ENCODE data around the gene APOBEC3G. TPM values are rescaled to one million over a fixed set of nuclear protein-coding genes. Genes with fewer than 3 reads are reported as not detected.

APOBEC3G gene
- total RNA-seq, 5 donors from 2014 or later (not counting 1 experiment from before 2014, with no cell fraction given), result 29.7 to 71.3 (median 62.7) TPM

DNA sequence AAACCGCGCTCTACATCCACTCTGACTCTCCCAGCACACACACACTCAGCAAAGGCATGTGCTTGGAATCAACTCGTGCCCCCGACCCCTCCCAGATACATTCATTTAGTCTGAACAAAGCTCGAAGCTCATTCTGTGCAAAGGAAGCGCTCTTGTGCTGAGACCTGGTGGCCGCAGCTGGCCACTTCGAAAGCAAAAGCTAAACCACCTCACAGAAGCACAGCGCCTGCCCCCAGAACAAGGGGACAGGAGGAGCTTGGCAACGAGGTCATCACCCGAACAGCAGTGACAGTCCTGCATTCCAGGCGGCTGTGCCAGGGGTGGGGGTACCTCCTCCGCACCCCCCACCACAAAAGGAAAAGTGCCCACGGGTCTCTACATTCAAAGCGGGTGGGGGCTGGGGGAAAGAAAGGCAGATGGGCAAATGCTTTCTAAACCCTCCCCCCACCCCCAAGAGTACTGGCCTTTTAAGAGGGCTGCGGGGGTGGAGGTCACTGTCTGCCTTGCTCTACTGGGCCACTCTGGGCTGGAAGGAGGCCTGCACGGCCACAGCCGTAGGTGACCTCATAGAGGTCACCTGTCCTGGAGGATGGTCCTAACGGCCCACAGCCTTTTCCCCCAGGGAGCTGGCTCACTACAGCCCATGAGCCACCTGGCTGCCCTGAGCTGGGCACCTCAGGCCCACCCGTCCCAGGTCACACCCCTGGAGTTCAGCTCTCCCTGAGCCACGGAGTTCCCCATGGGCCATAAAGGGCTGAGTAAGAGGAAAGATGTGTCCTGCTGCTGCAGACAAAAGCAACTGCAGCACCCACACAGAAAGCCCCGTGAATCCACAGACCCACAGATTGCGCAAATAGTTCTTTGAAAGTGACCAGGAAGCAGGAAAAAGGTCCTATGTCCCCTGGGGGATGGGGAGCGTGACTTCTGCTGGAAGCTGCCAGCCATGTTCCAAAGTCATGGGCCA is 54.1 kb downstream of the APOBEC3G start:
- no peaks in the 10 kb centered on the region for H3K9me3 ChIP-seq
- WGBS (ENCODE audit: insufficient coverage), result 83% methylated on average over 13 of the region's 24 CpGs
- H3K27ac ChIP-seq (ENCODE audit: low read length), result no peak overlapping the region
- H3K36me3 Mint-ChIP-seq, result peaks cover 29% of the 10 kb centered on the region
- H3K27ac Mint-ChIP-seq, result no peak overlapping the region
- POLR2A ChIA-PET, result interaction anchor here in 1 of 2 donors (0.6 kb wide), 1 partner anchor 20 kb away, joined by 5 read pairs; no protein-coding TSS in a partner anchor
- H3K36me3 ChIP-seq (ENCODE audit: control insufficient read depth in 2 of 2, extremely low read depth in 1 of 2, insufficient read depth in 1 of 2, low read length in 1 of 2), result peaks cover 2 to 26% of the 10 kb centered on the region in 2 donors
- H3K27me3 ChIP-seq (replicated peaks in 1 of 2; ENCODE audit: control insufficient read depth in 2 of 2, extremely low read depth in 1 of 2, insufficient read depth in 2 of 2, low read length in 1 of 2), result no peaks in the 10 kb centered on the region
- no peak overlapping the region for H3K4me3 Mint-ChIP-seq
- ATAC-seq (replicated peaks in 1 of 4), result no peak
- no peak for DNase-seq
- no peaks in the 10 kb centered on the region for H3K9me3 Mint-ChIP-seq
- CTCF ChIA-PET, result no interaction called here
- H3K4me1 ChIP-seq (ENCODE audit: control insufficient read depth in 1 of 2, extremely low read depth in 1 of 2, insufficient read depth in 2 of 2, low read length in 2 of 2), result no peaks in the 10 kb centered on the region
- H3K4me1 Mint-ChIP-seq, result peaks cover 0 to 2% (median 0%) of the 10 kb centered on the region in 3 donors
- no peaks in the 10 kb centered on the region for H3K27me3 Mint-ChIP-seq
- no peak overlapping the region for H3K4me3 ChIP-seq (ENCODE audit: control insufficient read depth in 1 of 2, extremely low read depth in 1 of 2, low read length in 1 of 2)

DNA sequence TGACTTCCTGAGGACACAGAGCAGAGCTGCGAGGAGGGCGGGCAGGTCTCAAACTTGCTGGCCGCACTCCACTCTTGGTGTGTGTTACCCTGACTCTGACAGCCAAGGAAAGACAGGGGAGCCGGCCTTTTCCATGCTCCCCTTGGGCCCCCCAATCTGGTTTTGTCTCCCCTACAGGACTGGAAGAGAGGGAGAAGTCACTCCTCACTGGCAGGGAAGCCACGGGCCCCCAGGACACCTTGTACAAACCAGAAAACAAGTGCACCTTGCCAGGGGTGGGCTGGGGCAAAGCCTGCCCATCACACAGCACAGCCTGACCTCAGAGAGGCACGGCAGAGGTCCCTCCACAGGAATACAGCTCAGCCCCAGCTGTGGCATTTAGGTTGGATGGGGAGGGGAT is 55.2 kb downstream of the APOBEC3G start:
- H3K27ac Mint-ChIP-seq, result no peak overlapping the region

DNA sequence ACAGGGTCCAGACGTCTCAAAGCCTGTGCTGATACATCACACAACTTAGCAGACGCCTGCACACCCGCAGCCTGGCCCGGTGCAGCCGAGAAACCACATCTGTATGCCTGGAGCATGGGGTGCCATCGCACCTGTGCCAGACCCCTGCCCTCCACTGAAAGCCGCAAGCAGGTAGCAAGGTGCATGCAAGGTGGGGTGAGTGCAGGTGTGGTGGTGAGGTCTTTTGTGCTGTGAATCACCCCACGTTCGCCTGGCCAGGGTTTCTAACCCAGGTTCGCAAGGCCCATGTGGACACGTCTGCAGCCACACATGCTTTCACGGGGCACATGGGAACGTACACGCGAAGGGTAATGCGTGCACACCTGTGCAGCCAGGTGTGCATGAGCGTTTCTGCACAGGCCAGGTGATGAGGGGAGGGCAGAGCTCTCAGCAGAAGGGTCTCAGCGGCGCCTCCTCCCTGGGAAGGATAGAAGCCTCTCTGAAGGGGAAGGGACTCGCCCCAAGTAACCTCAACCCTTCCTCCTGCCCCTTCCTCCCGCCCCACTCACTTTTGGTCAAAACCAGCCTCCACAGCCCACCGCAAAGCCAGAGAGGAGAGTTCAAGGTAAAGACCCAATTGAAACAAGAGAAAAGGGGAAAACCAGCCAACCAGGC is 55.9 kb downstream of the APOBEC3G start:
- peaks cover 5 to 26% of the 10 kb centered on the region in 2 donors for H3K36me3 ChIP-seq (ENCODE audit: control insufficient read depth in 2 of 2, extremely low read depth in 1 of 2, insufficient read depth in 1 of 2, low read length in 1 of 2)
- H3K4me3 ChIP-seq (ENCODE audit: control insufficient read depth in 1 of 2, extremely low read depth in 1 of 2, low read length in 1 of 2), result no peak overlapping the region
- ChIA-PET CTCF (no interaction called here), POLR2A (no interaction called here)
- WGBS (ENCODE audit: insufficient coverage), result 95% methylated on average over 16 of the region's 22 CpGs
- no peaks in the 10 kb centered on the region for H3K9me3 ChIP-seq
- Mint-ChIP-seq H3K27ac (no peak overlapping the region), H3K4me3 (no peak overlapping the region), H3K27me3 (no peaks in the 10 kb centered on the region), H3K9me3 (no peaks in the 10 kb centered on the region), H3K4me1 (peaks cover 0 to 2% (median 0%) of the 10 kb centered on the region in 3 donors), H3K36me3 (peaks cover 29% of the 10 kb centered on the region)
- no peaks in the 10 kb centered on the region for H3K27me3 ChIP-seq (replicated peaks in 1 of 2; ENCODE audit: control insufficient read depth in 2 of 2, extremely low read depth in 1 of 2, insufficient read depth in 2 of 2, low read length in 1 of 2)
- H3K4me1 ChIP-seq (ENCODE audit: control insufficient read depth in 1 of 2, extremely low read depth in 1 of 2, insufficient read depth in 2 of 2, low read length in 2 of 2), result no peaks in the 10 kb centered on the region
- ATAC-seq (replicated peaks in 1 of 4), result no peak
- no peak for DNase-seq
- H3K27ac ChIP-seq (ENCODE audit: low read length), result no peak overlapping the region

More for the DNA sequence above, 55.2 kb downstream of the APOBEC3G start:
- H3K9me3 ChIP-seq, result no peaks in the 10 kb centered on the region
- H3K36me3 ChIP-seq (ENCODE audit: control insufficient read depth in 2 of 2, extremely low read depth in 1 of 2, insufficient read depth in 1 of 2, low read length in 1 of 2), result peaks cover 5 to 26% of the 10 kb centered on the region in 2 donors
- no peak overlapping the region for H3K4me3 Mint-ChIP-seq
- WGBS (ENCODE audit: insufficient coverage), result 97% methylated on average over 5 of the region's 6 CpGs
- CTCF ChIA-PET, result no interaction called here
- H3K9me3 Mint-ChIP-seq, result no peaks in the 10 kb centered on the region
- H3K4me1 Mint-ChIP-seq, result peaks cover 0 to 2% (median 0%) of the 10 kb centered on the region in 3 donors
- H3K36me3 Mint-ChIP-seq, result peaks cover 29% of the 10 kb centered on the region
- POLR2A ChIA-PET, result no interaction called here
- no peaks in the 10 kb centered on the region for H3K27me3 ChIP-seq (replicated peaks in 1 of 2; ENCODE audit: control insufficient read depth in 2 of 2, extremely low read depth in 1 of 2, insufficient read depth in 2 of 2, low read length in 1 of 2)
- H3K27ac ChIP-seq (ENCODE audit: low read length), result no peak overlapping the region
- no peak overlapping the region for H3K4me3 ChIP-seq (ENCODE audit: control insufficient read depth in 1 of 2, extremely low read depth in 1 of 2, low read length in 1 of 2)
- H3K27me3 Mint-ChIP-seq, result no peaks in the 10 kb centered on the region
- H3K4me1 ChIP-seq (ENCODE audit: control insufficient read depth in 1 of 2, extremely low read depth in 1 of 2, insufficient read depth in 2 of 2, low read length in 2 of 2), result no peaks in the 10 kb centered on the region
- no peak for DNase-seq
- ATAC-seq (replicated peaks in 1 of 4), result no peak

DNA sequence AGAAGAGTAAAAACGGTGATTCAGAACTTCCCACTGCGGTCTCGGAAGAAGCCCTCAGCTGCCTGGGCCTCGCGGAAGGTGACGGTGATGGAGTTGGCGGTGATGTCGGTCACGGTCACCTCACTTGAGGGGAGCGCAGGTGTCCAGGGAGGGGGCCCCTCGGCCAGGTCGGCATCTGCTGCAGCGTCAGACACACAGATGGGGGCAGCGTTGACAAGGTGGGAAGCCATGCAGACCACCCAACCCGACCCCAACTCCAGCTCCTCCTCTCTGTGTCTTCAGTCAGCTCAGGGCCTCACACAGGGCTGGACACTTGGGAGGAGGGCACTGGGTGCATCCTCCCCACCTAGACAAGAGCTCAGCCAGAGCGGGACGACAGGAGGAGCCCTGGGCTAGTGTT is 56.8 kb downstream of the APOBEC3G start:
- H3K36me3 ChIP-seq (ENCODE audit: control insufficient read depth in 2 of 2, extremely low read depth in 1 of 2, insufficient read depth in 1 of 2, low read length in 1 of 2), result peaks cover 5 to 26% of the 10 kb centered on the region in 2 donors
- no peaks in the 10 kb centered on the region for H3K9me3 ChIP-seq
- WGBS (ENCODE audit: insufficient coverage), result 95% methylated on average over 16 of the region's 17 CpGs
- ChIA-PET POLR2A (no interaction called here), CTCF (no interaction called here)
- ATAC-seq (replicated peaks in 1 of 4), result no peak
- H3K27me3 ChIP-seq (replicated peaks in 1 of 2; ENCODE audit: control insufficient read depth in 2 of 2, extremely low read depth in 1 of 2, insufficient read depth in 2 of 2, low read length in 1 of 2), result no peaks in the 10 kb centered on the region
- H3K4me3 ChIP-seq (ENCODE audit: control insufficient read depth in 1 of 2, extremely low read depth in 1 of 2, low read length in 1 of 2), result no peak overlapping the region
- no peak overlapping the region for H3K27ac ChIP-seq (ENCODE audit: low read length)
- Mint-ChIP-seq H3K9me3 (no peaks in the 10 kb centered on the region), H3K4me1 (peaks cover 0 to 5% (median 0%) of the 10 kb centered on the region in 3 donors), H3K4me3 (no peak overlapping the region), H3K36me3 (peaks cover 27% of the 10 kb centered on the region), H3K27me3 (no peaks in the 10 kb centered on the region), H3K27ac (no peak overlapping the region)
- peaks cover 0 to 7% of the 10 kb centered on the region in 2 experiments for H3K4me1 ChIP-seq (ENCODE audit: control insufficient read depth in 1 of 2, extremely low read depth in 1 of 2, insufficient read depth in 2 of 2, low read length in 2 of 2)
- DNase-seq, result no peak

DNA sequence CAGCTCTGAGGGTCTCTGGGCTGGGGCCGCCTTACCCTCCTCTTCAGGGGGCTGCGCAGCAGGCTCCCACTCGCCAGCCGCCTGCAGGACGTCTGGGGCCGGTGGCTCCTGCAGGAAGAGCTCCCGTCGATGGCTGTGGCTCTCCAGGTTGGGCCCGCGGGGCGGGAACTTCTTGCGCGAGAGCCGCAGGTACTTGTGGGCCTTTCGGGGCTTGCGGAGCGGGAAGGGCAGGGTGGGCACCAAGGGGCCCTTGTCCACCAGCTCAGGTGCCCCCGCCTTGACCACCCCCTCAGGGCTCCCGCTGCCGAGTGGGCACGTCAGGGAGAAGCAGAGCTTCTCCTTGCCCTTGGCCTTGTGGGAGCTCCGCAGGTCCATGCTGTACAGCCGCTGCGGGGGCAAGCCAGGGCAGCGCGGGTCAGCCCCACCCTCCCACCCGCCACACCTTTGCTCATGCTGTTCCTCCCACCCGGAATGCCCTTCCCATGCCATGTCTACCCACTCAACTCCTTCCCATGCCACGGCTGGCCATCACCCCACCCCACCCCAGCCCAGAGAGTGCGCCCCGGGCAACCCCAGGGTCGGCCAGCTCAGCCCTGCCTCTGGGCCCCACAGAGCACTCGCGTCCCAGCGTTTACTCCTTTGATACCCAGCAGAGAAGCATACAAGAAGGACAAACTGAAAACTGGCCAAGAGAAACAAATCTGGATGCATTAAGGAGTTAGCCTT is 57.5 kb downstream of the APOBEC3G start:
- no peak overlapping the region for H3K4me3 ChIP-seq (ENCODE audit: control insufficient read depth in 1 of 2, extremely low read depth in 1 of 2, low read length in 1 of 2)

More for the DNA sequence above, 57.5 kb downstream of the APOBEC3G start:
- Mint-ChIP-seq H3K27me3 (no peaks in the 10 kb centered on the region), H3K4me3 (no peak overlapping the region), H3K4me1 (peaks cover 0 to 5% (median 0%) of the 10 kb centered on the region in 3 donors), H3K27ac (no peak overlapping the region), H3K9me3 (no peaks in the 10 kb centered on the region), H3K36me3 (peaks cover 23% of the 10 kb centered on the region)
- ATAC-seq (replicated peaks in 1 of 4) (no peak), DNase-seq (no peak)
- Histone ChIP-seq H3K9me3 (no peaks in the 10 kb centered on the region), H3K27me3 (replicated peaks in 1 of 2; ENCODE audit: control insufficient read depth in 2 of 2, extremely low read depth in 1 of 2, insufficient read depth in 2 of 2, low read length in 1 of 2) (no peaks in the 10 kb centered on the region), H3K36me3 (ENCODE audit: control insufficient read depth in 2 of 2, extremely low read depth in 1 of 2, insufficient read depth in 1 of 2, low read length in 1 of 2) (peaks cover 5 to 26% of the 10 kb centered on the region in 2 donors), H3K27ac (ENCODE audit: low read length) (no peak overlapping the region), H3K4me1 (ENCODE audit: control insufficient read depth in 1 of 2, extremely low read depth in 1 of 2, insufficient read depth in 2 of 2, low read length in 2 of 2) (peaks cover 0 to 8% of the 10 kb centered on the region in 2 experiments)
- POLR2A ChIA-PET, result no interaction called here
- WGBS (ENCODE audit: insufficient coverage), result 97% methylated on average over 24 of the region's 35 CpGs
- CTCF ChIA-PET, result interaction anchor here in 1 of 2 donors (0.7 kb wide), 1 partner anchor 20 kb away, joined by 3 read pairs; no protein-coding TSS in a partner anchor

Data from T-cell (primary cell).